ENCODE data around the gene CTDP1.

DNA sequence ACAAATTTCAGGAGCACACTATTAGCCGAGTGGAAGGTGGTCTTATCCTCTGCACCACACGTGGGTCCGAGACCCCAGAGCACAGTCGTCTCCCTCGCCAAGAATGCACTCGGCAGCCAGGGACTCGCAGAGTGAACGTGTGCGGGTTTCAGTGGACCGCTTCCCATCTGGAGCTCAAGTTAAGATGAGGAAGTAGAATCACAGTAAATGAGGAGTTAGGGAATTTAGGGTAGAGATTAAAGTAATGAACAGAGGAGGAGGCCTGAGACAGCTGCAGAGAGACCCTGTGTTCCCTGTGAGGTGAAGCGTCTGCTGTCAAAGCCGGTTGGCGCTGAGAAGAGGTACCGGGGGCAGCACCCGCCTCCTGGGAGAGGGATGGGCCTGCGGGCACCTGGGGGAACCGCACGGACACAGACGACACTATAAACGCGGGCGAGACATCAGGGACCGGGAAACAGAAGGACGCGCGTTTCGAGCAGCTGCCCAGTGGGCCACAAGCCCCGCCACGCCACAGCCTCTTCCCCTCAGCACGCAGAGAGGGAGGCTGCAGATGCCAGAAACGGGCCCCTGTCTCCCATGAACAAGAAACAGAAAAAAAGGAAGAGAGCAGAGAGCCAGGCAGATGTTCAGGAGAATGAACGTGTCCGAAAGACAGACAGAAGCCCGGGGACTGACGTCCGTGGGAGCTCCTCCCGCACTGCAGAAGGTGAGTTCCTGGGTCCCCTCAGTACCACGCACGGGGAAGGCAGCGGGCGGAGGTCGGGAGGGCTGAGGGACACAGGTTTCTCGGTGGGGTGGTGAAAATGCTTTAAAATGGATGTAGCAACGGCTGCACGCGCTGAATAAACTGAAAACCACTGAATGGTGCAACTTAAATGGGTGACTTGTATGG is 112.7 kb downstream of the CTDP1 start:
- TF ChIP-seq, protein P1, sequence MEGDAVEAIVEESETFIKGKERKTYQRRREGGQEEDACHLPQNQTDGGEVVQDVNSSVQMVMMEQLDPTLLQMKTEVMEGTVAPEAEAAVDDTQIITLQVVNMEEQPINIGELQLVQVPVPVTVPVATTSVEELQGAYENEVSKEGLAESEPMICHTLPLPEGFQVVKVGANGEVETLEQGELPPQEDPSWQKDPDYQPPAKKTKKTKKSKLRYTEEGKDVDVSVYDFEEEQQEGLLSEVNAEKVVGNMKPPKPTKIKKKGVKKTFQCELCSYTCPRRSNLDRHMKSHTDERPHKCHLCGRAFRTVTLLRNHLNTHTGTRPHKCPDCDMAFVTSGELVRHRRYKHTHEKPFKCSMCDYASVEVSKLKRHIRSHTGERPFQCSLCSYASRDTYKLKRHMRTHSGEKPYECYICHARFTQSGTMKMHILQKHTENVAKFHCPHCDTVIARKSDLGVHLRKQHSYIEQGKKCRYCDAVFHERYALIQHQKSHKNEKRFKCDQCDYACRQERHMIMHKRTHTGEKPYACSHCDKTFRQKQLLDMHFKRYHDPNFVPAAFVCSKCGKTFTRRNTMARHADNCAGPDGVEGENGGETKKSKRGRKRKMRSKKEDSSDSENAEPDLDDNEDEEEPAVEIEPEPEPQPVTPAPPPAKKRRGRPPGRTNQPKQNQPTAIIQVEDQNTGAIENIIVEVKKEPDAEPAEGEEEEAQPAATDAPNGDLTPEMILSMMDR (IDR thresholded peaks at IDR 0.05): no peak
- TF ChIP-seq POLR2A (IDR thresholded peaks at IDR 0.05): no peak

Data from lower leg skin (tissue), 3 donors.